Small intestine (tissue), 7 donors: ENCODE data around the gene PLOD3. TPM values are rescaled to one million over a fixed set of nuclear protein-coding genes. Genes with fewer than 3 reads are reported as not detected.
A peak's percentile ranks its signal among the peaks of the same experiment; 100 is the strongest.
"Not testable (repeated sequence)": the region's sequence is repeated elsewhere in the genome, so short reads cannot be mapped to it uniquely, and the experiment has no call there.

Experiments
- DNase-seq, 2 donors: peaks; one replicate each; pipeline versions ENCODE4 v3.0.0 to v3.0.0-alpha.2; 2013
- FAIRE-seq: peaks from 2 replicates; lab custom pipeline; 2012; peaks lifted over from hg19 to GRCh38; lab: Jason Lieb, UNC
- H3K27ac ChIP-seq, 3 donors: one replicate each; pipeline ENCODE4 v1.5.1; 2013; ENCODE audit warnings: low read length in 2 of 3, mild to moderate bottlenecking in 2 of 3, control low read depth in 1 of 3, inconsistent platforms in 1 of 3, low read depth in 1 of 3, moderate library complexity in 1 of 3
- H3K27me3 ChIP-seq, 3 donors: one replicate each; pipeline ENCODE4 v1.6.1; 2013; ENCODE audit warnings: low read length in 3 of 3, inconsistent platforms in 1 of 3; ENCODE audit not compliant: control insufficient read depth in 3 of 3, insufficient read depth in 3 of 3
- H3K36me3 ChIP-seq, 3 donors: one replicate each; pipeline ENCODE4 v1.6.1; 2013; ENCODE audit warnings: low read length in 3 of 3, inconsistent platforms in 1 of 3, low read depth in 1 of 3, mild to moderate bottlenecking in 1 of 3, moderate library complexity in 1 of 3; ENCODE audit not compliant: control insufficient read depth in 3 of 3, insufficient read depth in 2 of 3
- H3K4me1 ChIP-seq, 3 donors: one replicate each; pipeline ENCODE4 v1.6.1; 2013; ENCODE audit warnings: low read length in 2 of 3, inconsistent platforms in 1 of 3, low read depth in 1 of 3, mild to moderate bottlenecking in 1 of 3, moderate library complexity in 1 of 3; ENCODE audit not compliant: control insufficient read depth in 3 of 3, insufficient read depth in 2 of 3
- H3K4me3 ChIP-seq, 3 donors: one replicate each; pipeline ENCODE4 v1.5.1; 2013; ENCODE audit warnings: low read length in 3 of 3, control low read depth in 1 of 3, inconsistent platforms in 1 of 3, low read depth in 1 of 3, mild to moderate bottlenecking in 1 of 3, moderate library complexity in 1 of 3
- H3K9me3 ChIP-seq, 2 donors: one replicate each; pipeline ENCODE4 v1.6.1; 2013; ENCODE audit warnings: low read depth in 1 of 2, low read length in 1 of 2; ENCODE audit not compliant: control insufficient read depth in 2 of 2, insufficient read depth in 1 of 2
- WGBS, 3 donors: extraction: QIAGEN DNeasy Blood & Tissue Kit; methylation state at CpG; one replicate each; pipeline ENCODE4 v1.1.7; 2013; 5-methylcytosine and 5-hydroxymethylcytosine counted together
- polyA plus RNA-seq, 4 donors: library from polyadenylated mRNA; stranded (reverse) in 3 of 4; unstranded in 1 of 4; fragments of 200-250 nt in 3 of 4; fragments of 120-200 nt in 1 of 4; gene quantifications; one replicate each; pipeline versions ENCODE4 v1.2.1 to v1.2.3, GENCODE V29; 2013
- donor health status: healthy with polysubstance abuse.
- donor health status: control.
- donor health status: control.
- donor health status: Bipolar disorder and iron deficiency.
- donor health status: healthy.

PLOD3 gene
- polyA plus RNA-seq, 4 donors: 54.5 to 67.0 (median 58.8) TPM

DNA sequence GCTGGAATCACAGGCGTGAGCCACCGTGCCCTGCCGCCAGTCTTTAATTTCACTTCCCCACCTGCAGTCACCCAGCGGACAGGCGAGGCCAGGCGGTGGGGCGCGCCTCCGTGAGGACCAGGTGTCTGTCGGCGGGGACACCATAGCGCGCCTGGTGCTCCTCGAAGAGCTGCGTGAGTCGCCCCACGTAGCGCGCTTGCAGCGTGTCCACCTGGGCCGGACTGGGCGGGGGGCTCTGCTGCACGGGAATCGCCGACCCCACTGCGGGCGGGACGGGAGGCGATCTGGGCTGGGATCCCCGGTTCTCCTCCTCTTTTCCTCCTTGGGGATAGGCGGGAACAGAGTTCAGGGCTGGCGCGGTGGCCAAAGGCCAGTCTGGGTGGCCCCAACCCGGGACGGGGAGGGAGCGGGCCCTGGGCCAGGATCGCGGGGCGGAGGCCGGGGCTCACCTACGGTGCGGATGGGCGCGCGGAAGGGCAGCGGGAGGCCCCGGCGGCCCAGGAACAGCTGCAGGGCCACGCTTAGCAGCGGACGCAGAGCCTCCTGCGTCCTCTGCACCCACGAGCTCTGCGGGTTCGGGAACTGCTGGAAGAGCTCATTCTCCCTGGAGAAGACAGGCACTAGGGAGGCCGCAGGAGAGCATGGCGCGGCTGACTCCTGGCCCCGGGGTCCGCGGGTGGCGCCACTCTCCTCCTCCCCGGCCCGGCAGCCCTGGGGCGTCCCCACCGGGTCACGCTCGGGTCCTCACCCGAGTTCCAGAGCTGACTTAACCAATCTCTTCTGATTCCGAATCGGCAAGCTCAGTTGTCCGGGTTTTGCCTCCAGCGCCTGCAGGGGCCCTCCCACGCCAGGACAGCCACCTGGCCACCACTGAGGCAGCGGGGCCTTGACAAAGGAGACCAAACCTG, 15.4 kb downstream of the PLOD3 start:
- Histone ChIP-seq H3K27me3 (peaks cover 0 to 12% (median 9%) of the 10 kb centered on the region in 3 donors), H3K27ac (peak overlapping the region; percentile 75 to 97 (median 94)), H3K4me1 (peaks cover 0 to 20% (median 0%) of the 10 kb centered on the region in 3 donors), H3K9me3 (no peaks in the 10 kb centered on the region), H3K4me3 (peak overlapping the region in 2 of 3 donors; percentile 83 to 85), H3K36me3 (peaks cover 0 to 33% (median 0%) of the 10 kb centered on the region in 3 donors)
- no peak for FAIRE-seq
- 8 to 12% (median 12%) methylated on average over 46 to 75 of the region's 75 CpGs for WGBS, 3 donors
- peak; percentile 89 to 93 for DNase-seq

- H3K27ac ChIP-seq: peak within 1 kb of the TSS; percentile 85 to 97 (median 94)
- peaks cover 0 to 32% (median 0%) of the 10 kb centered on the region in 3 donors for H3K36me3 ChIP-seq
- DNase-seq (peak; percentile 95 to 99), FAIRE-seq (no peak)
- no peaks in the 10 kb centered on the region for H3K9me3 ChIP-seq
- peaks cover 0 to 12% (median 9%) of the 10 kb centered on the region in 3 donors for H3K27me3 ChIP-seq
- 10 to 19% (median 16%) methylated on average over 20 to 21 of the region's 21 CpGs for WGBS, 3 donors
- H3K4me3 ChIP-seq: peak within 1 kb of the TSS in 2 of 3 donors; percentile 83 to 85
- peaks cover 0 to 20% (median 0%) of the 10 kb centered on the region in 3 donors for H3K4me1 ChIP-seq
Measured at GRCh38 chr7:101200862-101201599, 16.4 kb downstream of the PLOD3 start, which contains the start of gene MOGAT3. Gene MOGAT3 (minus strand): TSS chr7:101201036. CDS start chr7:101200854, 182 bp downstream.

DNA sequence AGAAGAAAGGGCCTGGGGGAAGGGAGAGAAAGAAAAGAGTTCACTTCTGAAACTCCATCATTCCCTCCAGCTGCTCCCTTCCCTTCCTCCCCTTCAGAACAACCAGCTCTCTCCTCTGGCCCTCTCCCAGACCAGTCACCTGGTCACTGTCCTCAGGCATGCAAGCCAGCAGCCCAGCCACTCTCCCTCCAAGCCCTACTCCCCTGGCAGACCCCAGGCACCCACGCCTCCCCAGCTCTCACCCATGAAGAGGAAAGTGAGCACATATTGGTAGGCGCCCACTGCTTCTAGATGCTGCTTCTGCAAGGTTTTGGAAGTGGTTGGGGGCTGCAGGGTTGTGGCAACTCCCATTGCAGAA, 16.9 kb downstream of the PLOD3 start:
- FAIRE-seq: no peak
- Histone ChIP-seq H3K9me3 (no peaks in the 10 kb centered on the region), H3K36me3 (peaks cover 0 to 32% (median 0%) of the 10 kb centered on the region in 3 donors), H3K4me3 (peak overlapping the region in 2 of 3 donors; percentile 83 to 85), H3K4me1 (peaks cover 0 to 20% (median 0%) of the 10 kb centered on the region in 3 donors), H3K27ac (peak overlapping the region; percentile 85 to 97 (median 92)), H3K27me3 (peaks cover 0 to 12% (median 9%) of the 10 kb centered on the region in 3 donors)
- 30 to 65% (median 39%) methylated on average over 2 of the region's 2 CpGs for WGBS, 3 donors
- peak in 1 of 2 donors; percentile 21 for DNase-seq

DNA sequence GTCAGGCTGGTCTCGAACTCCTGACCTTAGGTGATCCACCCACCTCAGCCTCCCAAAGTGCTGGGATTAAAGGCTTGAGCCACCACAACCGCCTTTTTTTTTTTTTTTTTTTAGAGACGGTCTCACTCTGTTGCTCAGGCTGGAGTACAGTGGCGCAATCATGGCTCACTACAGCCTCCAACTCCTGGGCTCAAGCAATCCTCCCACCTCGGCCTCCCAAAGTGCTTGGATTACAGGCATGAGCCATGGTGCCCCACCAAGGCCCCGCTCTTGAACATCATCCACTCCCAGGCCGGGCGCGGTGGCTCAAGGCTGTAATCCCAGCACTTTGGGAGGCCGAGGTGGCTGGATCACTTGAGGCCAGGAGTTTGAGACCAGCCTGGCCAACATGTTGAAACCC, 17.9 kb downstream of the PLOD3 start:
- Histone ChIP-seq H3K4me3 (peak overlapping the region in 2 of 3 donors; percentile 83 to 85), H3K36me3 (peaks cover 0 to 34% (median 0%) of the 10 kb centered on the region in 3 donors), H3K27ac (peak overlapping the region in 1 of 3 donors; percentile 97), H3K4me1 (peaks cover 0 to 20% (median 0%) of the 10 kb centered on the region in 3 donors), H3K27me3 (peaks cover 0 to 12% (median 9%) of the 10 kb centered on the region in 3 donors)
- H3K9me3 ChIP-seq, FAIRE-seq, DNase-seq: not testable (repeated sequence)
- 84 to 94% (median 93%) methylated on average over 10 of the region's 10 CpGs for WGBS, 3 donors

- no peak for FAIRE-seq
- peaks cover 0 to 12% (median 9%) of the 10 kb centered on the region in 3 donors for H3K27me3 ChIP-seq
- H3K4me3 ChIP-seq: no peak overlapping the region
- H3K4me1 ChIP-seq: peaks cover 0 to 20% (median 0%) of the 10 kb centered on the region in 3 donors
- H3K27ac ChIP-seq: no peak overlapping the region
- WGBS, 3 donors: 75 to 88% (median 82%) methylated on average over 14 of the region's 14 CpGs
- no peaks in the 10 kb centered on the region for H3K9me3 ChIP-seq
- H3K36me3 ChIP-seq: peaks cover 0 to 34% (median 0%) of the 10 kb centered on the region in 3 donors
- DNase-seq: no peak
Measured at GRCh38 chr7:101198476-101198875, 18.9 kb downstream of the PLOD3 start.

- FAIRE-seq: no peak
- Histone ChIP-seq H3K4me1 (peaks cover 0 to 20% (median 0%) of the 10 kb centered on the region in 3 donors), H3K9me3 (no peaks in the 10 kb centered on the region), H3K27me3 (peaks cover 0 to 12% (median 9%) of the 10 kb centered on the region in 3 donors), H3K4me3 (no peak overlapping the region), H3K27ac (no peak overlapping the region), H3K36me3 (peaks cover 0 to 32% (median 0%) of the 10 kb centered on the region in 3 donors)
- WGBS, 3 donors: 75 to 88% (median 86%) methylated on average over 21 of the region's 21 CpGs
- no peak for DNase-seq
Measured at GRCh38 chr7:101197991-101198390, 19.4 kb downstream of the PLOD3 start.

GRCh38 chr7:101195884-101196283, 21.5 kb downstream of the PLOD3 start:
- FAIRE-seq: no peak
- H3K27me3 ChIP-seq: peaks cover 0 to 5% (median 4%) of the 10 kb centered on the region in 3 donors
- H3K36me3 ChIP-seq: peaks cover 0 to 34% (median 0%) of the 10 kb centered on the region in 3 donors
- H3K27ac ChIP-seq: no peak overlapping the region
- peaks cover 0 to 16% (median 0%) of the 10 kb centered on the region in 3 donors for H3K4me1 ChIP-seq
- 86 to 92% (median 87%) methylated on average over 14 to 17 of the region's 17 CpGs for WGBS, 3 donors
- H3K4me3 ChIP-seq: no peak overlapping the region
- H3K9me3 ChIP-seq: no peaks in the 10 kb centered on the region
- no peak for DNase-seq

GRCh38 chr7:101189109-101189508, 28.3 kb downstream of the PLOD3 start:
- 67 to 78% (median 75%) methylated on average over 8 of the region's 8 CpGs for WGBS, 3 donors
- Histone ChIP-seq H3K4me3 (no peak overlapping the region), H3K27me3 (peaks cover 0 to 6% (median 0%) of the 10 kb centered on the region in 3 donors), H3K4me1 (peaks cover 0 to 11% (median 0%) of the 10 kb centered on the region in 3 donors), H3K9me3 (no peaks in the 10 kb centered on the region), H3K27ac (no peak overlapping the region), H3K36me3 (peaks cover 0 to 5% (median 0%) of the 10 kb centered on the region in 3 donors)
- DNase-seq (no peak), FAIRE-seq (no peak)
